ENCODE data around the gene URB2.
"Not testable (repeated sequence)": the region's sequence is repeated elsewhere in the genome, so short reads cannot be mapped to it uniquely, and the experiment has no call there.

Gene URB2

DNA sequence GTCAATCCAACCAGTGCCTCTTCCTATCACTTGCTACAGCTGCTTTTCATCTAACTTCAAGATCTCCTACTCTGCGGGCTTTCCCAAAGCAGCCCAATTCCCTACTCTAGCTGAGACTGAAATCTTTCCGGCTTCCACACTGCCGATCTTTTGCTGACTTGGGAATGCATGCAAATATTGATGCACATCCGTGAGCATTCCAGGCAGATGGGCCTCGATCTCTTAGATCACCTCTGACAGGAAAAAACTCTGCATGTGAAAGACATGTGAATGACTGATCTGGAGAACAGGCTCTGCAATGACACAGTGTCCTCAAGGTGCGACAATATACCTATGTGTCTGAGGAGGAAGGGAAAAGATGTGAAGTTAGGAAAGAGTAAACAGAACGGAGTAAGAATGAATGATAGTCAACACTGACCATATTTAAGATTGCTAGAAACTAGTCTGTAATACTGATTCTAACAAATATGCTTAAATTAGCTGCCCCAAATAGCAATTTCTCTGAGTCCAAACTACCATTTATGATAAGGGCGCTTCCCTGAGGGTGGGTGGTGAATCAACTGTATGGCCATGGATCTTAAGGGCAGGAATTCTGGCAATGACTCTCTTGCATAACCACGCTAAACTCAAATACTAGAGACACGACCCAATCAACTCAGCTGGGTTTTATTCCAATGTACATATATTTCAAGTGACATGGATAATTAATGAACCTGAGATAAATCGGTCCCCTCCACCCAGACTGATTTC, 8.5 kb upstream of the URB2 start:
- DNase-seq, result no peak

DNA sequence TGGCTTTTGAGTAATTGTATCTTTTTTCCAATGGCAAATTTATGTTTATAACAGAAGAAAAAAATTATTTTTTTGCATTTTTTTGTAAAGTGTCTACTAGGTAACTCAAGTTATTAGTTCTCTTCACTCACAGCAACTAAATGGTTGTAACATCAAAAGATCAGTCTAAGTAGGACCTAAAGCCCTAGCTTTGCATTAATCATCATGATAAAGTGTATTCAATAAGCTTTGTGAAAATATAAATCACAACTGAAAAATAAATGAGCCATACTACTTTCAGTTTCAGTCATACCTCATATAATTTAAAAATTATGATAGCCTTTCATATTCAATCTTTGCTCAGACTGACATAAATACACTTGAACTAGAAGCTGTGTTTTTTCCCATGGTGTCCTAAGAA, 7.0 kb upstream of the URB2 start:
- DNase-seq, result no peak

DNA sequence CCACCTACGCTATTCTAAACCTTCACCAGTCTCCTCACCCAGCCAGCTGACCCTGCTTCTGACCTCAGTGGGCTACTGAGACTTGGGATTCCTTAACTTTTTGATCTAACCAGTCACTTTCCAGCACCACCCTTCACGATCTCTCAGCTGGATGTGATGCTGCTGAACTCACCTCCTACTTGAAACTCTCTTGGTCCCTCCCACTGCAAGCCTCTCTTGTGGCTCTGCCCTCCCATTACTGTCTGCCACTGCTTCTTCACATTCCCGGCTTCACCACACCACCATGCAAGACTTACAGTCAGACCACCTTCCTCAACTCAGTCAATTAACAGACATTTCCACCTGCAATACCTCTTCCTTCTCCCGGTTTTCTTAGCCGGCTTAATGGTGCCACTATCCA, 6.4 kb upstream of the URB2 start:
- no peak for DNase-seq

DNA sequence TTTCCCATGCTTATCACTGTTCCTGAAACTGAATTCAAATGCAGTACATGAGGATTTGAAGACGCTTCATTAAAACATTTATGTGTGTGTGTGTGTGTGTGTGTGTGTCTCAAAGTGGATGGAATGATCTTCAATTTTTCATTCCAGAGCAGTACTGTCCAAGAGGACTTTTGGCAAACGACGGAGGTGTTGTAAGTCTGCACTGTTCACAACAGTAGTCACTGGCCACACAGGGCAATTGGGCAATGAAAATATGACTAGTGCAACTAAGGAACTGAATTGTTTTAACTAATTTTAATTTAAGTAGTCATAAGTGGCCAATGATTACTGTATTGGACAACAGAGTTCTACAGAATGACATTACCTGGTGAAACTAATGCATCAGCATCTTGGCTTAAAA, 5.2 kb upstream of the URB2 start:
- no peak for DNase-seq

DNA sequence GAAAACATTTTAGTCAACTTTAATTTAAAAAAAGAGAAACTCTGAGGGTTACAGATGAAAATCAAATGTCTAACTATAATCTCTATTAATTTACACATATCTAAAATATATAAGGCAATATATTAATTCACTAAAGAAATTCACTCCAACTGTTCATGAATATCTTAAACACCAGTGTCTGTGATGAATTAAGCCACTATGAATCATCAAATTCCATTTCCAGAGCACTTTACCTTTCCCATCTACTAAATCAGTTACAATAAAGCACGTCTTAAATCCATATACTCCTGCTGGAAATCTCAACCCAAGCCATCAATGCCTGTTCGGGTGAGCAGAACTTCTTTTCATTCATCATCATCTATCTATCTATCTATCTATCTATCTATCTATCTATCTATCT, 4.4 kb upstream of the URB2 start:
- DNase-seq, result no peak

DNA sequence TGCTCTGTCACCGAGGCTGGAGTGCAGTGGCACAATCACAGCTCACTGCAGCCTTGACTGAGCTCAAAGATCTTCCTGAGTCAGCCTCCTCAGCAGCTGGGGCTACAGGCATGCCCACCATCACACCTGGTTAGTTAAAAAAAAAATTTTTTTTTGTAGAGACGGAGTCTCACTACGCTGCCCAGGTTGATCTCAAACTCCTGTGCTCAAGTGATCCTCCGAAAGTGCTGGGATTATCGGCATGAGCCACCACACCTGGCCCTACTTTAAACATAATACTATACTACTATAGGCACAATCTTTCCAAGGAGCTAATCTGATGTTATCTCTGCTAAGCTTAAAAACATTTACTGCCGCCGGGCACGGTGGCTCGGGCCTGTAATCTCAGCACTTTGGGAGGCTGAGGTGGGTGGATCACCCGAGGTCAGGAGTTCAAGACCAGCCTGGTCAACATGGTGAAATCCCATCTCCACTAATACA, 3.4 kb upstream of the URB2 start:
- not testable (repeated sequence) for DNase-seq

DNA sequence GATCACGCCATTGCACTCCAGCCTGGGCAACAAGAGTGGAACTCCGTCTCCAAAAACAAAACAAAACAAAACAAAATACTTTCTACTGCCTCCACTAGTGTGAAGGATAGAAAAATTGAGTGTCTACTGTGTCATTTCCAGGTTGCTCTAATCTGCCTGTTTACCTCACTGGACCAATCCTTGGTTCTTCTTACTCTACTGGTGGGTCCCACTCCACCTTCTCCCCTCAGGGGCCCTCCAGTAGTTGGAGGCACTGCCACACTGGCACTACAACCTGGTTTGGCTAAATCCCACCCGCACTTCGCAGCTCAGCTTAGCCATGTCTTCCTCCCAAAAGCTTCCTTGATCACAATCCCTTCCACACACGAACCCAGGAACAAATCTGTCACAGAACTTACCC, 2.8 kb upstream of the URB2 start:
- DNase-seq, result no peak

DNA sequence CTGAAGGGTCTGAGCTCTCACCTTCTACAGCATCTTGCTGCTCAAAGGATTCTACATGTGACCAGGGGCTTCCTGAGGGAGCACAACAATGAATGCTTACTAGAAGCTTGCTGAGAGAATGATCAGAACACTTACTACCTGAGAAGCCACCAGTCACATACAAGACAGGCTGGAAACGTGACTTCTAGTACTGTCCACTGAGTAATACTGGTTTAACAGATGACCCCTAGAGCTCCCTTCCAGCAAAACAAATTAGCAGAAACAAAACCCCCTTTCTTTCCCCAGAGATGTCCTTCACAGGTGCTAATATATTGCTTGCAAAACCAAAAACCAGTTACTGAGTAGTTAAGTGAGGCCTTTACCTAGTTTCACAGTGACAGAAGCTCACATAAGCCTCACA, 2.2 kb upstream of the URB2 start:
- no peak for DNase-seq

DNA sequence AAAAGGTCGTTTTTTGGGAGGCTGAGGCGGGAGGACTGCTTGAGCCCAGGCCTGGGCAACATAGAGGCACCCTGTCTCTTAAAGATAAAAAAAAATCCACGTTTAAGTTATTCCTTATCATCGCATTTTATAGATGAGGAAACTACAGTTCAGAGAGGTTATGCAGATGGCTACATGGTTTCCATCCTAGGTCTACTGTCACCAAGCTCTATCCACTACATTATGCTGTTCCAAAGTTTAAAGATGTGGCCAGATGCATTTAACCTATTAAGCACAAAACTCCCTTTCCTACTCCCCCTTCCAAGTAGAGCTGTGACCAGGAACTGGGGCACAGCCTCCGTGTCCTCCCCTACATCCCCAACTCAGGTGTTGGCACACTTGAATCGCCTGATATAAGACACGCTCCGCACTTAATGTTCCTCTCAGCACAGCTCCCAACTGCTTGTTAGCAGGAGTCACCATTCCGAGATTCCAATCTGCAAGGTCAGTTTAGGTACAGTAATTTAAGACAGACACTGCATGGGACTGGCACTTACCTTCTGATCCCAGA, 1.5 kb upstream of the URB2 start:
- DNase-seq, result no peak

DNA sequence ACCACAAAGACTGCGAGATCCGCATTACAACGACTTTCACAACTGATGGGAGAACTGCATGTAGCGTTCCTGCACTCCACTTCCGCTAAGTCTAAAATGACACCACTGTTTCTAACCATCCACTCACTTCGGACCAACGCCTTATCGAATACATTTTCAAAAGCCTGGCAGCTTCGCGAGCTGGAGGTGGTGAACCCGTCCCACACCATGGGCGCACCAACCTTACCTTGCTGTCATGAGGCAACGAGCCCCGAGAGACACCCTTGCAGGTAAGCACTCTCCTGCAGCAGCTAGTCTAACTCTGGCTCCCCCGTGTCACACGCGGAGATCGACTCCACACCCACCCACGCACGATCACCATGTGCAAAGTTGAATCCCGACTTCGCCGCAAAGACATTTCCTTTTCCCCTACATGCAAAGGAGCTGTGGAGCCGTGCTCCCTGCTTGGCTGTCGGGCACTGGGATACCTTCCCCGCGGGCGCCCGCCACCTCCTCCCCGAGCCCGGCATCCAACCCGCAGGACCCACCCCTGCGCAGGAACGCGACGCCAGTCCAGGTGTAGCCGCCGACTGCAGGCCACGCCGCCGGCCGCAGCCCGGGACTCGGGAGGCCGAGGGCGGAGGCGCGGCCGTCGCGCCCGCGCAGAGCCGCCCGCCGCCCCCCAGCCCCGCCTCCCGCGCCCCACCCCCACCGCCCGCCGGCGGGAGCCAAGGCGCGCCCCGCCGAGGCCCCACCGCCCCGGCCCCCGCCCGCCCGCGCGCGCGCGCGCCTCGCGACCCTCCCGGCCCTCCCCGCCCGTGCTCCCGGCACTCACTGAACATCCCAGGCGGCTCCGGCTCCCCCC, 754 bp upstream of the URB2 start:
- DNase-seq, result peak; percentile 19

DNA sequence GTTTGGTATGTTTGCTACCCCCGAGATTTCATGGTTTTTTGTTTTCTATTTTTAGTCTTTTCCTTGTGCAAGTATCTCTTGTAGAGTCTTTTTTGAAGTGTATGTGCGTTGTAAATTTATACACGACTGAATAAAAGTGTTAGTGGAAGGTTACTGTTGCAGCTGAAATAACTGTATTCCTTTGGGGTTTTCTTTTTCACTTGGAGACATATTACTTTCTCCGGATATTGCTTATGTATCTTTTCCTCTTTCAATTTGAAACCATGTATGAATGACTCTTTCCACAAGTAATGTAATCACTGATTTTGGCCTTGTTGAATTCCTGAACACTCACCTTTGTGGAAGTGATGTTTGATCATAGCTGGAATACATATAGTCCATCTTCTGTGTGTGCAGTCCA, 956 bp downstream of the URB2 start:
- DNase-seq, result no peak

DNA sequence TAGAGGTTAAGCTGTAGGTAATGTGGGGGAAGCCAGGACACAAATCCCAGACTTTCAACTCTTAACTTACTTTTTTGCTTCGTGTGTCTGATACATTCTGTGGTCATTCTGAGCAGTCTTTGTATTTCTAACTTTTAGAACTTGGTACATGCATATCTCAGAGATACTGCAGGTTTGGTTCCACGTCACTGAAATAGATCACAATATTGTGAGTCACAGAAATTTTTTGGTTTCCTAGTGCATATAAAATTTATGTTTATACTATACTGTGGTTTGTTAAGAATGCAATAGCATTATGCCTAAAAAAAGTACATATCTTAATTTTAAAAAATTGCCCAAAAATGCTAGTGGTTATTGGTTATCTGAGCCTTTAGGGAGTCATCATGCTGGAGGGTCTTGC, 3.2 kb downstream of the URB2 start:
- no peak for DNase-seq

DNA sequence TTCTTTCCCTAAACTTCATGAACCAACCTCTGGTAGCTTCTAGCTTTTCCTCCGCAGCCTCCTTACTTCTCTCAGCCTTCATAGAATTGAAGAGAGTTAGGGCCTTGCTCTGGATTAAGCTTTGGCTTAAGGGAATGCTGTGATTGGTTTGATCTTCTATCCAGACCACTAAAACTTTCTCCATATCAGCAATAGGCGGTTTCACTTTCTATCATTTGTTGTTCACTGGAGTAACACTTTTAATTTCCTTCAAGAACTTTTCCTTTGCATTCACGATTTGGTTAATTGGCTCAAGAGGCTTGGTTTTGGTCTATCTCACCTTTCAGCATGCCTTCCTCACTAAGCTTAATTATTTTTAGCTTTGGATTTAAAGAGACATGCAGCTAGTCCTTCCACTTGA, 5.1 kb downstream of the URB2 start:
- no peak for DNase-seq

DNA sequence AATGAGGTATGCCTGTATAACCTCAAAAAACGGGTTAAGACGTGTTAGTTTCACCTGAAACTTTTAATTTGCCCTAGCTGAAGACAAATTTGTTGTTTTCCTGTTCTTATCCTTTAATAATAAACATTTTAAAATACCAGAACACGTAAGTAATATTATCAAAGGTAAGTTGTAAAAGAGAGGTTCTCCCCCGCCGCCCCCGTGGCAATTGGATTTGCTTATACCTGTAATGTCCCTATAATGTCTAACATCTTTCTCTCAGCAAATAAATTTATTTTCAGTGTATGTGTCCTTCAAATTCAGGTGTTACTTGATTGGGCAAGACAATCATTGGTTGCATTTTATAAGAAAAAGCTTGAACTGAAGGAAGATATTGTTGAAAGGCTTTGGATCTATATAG, 5.9 kb downstream of the URB2 start:
- DNase-seq, result no peak

DNA sequence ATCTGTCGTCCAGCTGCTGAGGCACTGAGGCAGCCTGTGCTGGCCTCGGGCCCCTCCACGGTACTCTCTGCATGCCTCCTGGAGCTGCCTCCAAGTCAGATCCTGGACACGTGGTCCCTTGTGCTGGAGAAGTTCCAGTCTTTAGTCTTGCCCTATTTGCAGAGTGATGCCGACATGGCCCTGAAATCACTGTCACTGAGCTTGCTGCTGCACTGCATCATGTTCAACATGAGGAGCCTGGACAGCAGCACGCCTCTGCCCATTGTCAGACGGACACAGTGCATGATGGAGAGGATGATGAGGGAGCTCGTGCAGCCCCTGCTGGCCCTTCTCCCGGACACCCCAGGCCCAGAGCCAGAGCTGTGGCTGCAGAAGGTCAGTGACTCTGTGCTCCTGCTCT, 10.0 kb downstream of the URB2 start:
- no peak for DNase-seq

DNA sequence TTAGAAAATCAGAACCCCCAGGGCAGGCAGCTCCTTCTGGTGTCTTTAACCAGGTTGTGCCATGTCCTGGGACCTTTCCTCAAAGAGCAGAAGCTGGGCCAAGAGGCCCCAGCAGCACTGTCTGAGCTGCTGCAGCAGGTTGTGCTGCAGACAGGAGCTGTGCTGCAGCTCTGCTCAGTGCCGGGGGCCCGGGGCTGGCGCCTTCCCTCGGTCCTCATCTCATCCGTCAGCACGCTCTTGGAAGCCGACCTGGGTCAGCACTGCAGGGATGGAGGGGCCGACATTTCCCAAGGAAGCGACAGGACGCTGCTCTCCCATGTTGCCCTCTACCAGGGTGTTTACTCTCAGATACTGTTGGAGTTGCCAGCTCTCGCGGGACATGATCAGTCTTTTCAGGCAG, 11.7 kb downstream of the URB2 start:
- DNase-seq, result no peak

DNA sequence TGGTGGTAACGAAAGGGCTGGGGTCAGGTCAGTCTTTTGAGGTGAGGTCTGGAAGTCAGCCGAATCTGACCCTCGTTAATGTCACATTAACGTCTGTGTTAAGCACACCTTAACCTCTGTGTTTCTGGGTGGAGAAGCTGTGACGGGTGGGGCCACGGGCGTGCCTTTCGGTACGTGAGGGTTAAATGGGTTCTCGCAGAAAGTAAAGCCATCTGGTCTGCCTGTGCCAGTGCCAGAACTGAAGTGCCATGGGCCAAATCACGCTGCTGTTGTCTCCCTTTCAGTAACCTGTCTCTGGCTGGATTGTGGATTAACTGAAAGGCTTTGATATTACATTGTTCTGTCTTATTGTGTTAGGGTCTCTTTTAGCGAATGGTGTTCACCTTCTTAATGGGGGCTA, 14.4 kb downstream of the URB2 start:
- peak; percentile 93 for DNase-seq

DNA sequence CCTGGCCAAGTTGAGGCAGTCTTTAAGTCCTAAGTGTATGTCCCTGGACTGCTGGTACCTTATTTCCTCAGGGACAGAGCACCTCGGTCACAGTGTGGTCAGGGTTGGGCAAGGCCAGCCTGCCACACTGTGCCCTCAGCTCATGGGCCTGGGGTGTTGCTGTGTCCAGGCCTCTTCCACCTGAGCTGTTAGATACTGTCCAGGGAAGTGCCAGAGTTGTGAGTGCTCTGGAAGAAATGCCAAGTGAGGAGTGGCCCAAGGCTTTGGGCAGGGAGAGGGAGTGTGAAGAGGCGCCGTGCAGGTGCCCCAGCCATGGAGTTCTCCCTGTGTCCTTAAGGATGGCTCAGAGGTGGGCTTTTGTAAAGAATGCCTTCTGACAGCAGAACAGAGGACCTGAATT, 15.3 kb downstream of the URB2 start:
- no peak for DNase-seq

DNA sequence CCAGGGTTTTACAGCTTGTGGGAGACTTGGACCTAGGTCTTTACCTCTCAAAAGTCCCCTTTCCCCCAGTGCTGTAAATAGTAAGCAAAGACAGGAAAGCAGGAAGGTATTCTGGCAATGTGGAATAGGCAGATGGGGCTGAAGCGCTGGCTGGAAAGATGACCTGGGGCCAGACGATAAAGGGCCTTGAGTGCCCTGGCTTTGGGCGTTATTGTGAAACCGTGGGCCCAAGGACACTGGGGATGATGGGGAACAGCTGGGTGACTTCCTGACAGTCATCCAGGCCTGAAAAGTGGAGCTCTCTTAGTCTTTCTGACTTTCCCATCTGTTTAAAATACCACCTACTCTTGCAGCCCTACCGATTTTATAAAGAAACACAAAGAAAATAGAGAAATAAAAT, 16.3 kb downstream of the URB2 start:
- DNase-seq, result peak; percentile 25

DNA sequence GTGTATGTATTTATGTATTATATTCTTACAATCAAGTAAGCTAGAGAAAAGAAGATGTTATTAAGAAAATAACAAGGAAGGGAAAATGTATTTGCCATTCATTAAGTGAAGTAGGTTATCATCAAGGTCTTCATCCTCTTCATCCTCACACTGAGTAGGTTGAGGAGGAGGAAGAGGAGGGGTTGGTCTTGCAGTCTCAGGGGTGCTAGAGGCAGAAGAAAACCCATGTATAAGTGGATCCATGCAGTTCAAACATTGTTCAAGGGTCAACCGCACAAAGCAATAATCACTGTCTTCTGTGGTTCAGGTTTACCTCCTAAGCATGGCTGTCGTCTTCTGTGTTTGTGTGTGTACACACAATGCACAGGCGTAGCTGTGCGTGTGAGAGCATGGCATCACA, 16.9 kb downstream of the URB2 start:
- no peak for DNase-seq

DNA sequence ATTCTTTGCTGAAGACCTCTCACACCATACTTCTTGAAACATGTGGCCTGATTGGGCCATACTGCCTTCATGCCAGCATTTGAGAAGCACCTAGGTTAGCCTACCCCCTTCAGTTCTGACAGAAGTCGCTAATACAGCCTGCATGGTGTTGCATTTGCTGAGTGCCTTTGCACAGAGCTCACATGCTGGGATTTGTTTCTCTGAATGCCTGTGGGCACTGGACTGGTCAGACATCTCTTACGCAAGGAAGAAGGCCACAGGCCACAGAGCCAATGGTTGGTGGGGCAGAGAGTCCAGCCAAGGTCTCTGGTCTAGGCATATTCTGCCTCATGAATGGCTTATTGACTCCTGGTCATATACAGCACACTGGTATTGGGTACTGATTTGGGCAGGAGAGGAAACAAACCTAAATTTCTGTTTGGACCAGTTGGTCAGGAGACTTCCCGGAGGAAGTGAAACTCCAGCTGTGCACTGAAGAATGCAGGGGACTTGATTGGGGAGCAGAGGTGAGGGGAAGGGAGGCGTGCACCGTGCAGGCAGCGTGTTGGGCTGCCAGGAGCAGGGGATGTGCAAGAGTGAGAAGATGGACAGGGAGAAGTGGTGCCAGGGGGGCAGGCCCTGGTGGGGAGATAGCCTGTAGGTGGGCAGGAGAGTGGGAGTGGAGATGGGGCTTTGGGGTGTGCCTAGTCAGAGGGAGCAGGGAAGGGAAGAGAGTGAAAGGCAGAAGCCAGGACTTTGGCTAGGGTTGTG, 18.1 kb downstream of the URB2 start:
- DNase-seq, result no peak

DNA sequence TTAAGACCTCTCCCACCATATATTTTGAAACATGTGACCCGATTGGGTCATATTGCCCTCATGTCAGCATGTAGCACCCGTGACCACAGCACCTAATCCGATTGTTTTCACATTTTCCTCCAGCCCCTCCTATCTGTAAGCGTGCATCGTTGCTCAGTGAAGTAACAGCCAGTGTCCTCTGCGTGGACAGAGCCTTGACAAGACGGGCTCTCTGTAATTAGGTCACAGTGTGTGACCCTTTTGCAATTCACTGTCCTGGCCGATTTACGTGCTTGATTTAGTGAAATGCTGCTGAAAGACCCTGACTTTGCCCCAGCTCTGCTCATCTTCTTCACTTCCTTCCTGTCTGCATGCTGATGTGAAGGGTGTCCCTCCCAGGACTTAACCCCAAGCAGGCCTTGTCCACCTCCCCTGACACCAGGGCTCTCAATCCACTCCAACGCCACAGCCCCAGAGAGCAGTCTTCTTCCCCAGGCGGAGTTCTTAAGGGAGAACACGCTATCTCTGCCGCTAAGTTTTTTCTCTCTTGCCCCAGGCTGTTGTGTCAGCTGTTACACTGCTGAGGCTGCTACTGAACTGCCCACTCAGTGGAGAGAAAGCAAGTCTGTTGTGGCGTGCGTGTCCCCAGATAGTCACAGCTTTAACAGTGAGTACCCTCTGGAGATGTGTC, 19.4 kb downstream of the URB2 start:
- no peak for DNase-seq

DNA sequence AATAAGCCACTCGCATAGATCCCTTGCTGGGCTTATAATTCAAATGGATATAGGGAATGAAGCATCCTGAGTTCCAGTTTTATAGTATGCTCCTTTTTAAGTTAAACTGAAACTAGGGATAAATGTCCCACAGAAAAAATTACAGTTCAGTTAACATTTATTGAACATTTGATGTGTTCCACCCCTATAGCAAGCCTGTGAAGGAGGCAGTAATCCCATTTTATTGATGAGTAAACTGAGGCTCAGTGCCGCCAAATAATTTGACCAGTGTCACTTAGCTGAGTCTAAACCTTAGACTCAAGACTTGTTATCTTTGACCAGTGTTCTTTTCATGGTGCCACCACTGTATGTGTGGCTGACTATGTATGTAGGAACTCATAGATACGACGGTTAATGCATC, 22.4 kb downstream of the URB2 start:
- no peak for DNase-seq
